Kidney (tissue), 14 donors: ENCODE measurements around the gene TIMP4. TPM values are rescaled to one million over a fixed set of nuclear protein-coding genes. Genes with fewer than 3 reads are reported as not detected.

Source experiments
- DNase-seq, 5 donors: peaks; one replicate each; pipeline ENCODE4 v3.0.0-alpha.2; 2013 to 2020
- FAIRE-seq: peaks from 2 replicates; lab custom pipeline; 2012; peaks lifted over from hg19 to GRCh38; lab: Jason Lieb, UNC
- H3K27ac ChIP-seq, 2 donors: one replicate each; pipeline ENCODE4 v1.7.0; 2013; ENCODE audit warnings: low read depth in 2 of 2, low read length in 2 of 2, inconsistent platforms in 1 of 2
- H3K27me3 ChIP-seq: one replicate; pipeline ENCODE4 v1.7.1; 2013; ENCODE audit warnings: low read length, inconsistent platforms; ENCODE audit not compliant: control insufficient read depth, insufficient read depth
- H3K36me3 ChIP-seq, 3 donors: one replicate each; pipeline versions ENCODE4 v1.7.0 to v1.7.1; 2013; ENCODE audit warnings: low read length in 3 of 3, control low read depth in 1 of 3, inconsistent platforms in 1 of 3; ENCODE audit not compliant: insufficient read depth in 3 of 3, control insufficient read depth in 2 of 3
- H3K4me1 ChIP-seq, 3 donors: one replicate each; pipeline versions ENCODE4 v1.7.0 to v1.7.1; 2013; ENCODE audit warnings: low read length in 3 of 3, inconsistent platforms in 1 of 3, low read depth in 1 of 3; ENCODE audit not compliant: control insufficient read depth in 2 of 3, insufficient read depth in 2 of 3
- H3K4me3 ChIP-seq, 3 donors: one replicate each; pipeline versions ENCODE4 v1.7.0 to v1.8.1; 2013; ENCODE audit warnings: low read length in 3 of 3, control low read depth in 1 of 3, inconsistent platforms in 1 of 3
- H3K9ac ChIP-seq, 3 donors: one replicate each; pipeline versions ENCODE4 v1.7.0 to v1.7.1; 2013; ENCODE audit warnings: low read length in 3 of 3, control low read depth in 1 of 3, inconsistent platforms in 1 of 3
- H3K9me3 ChIP-seq, 3 donors: one replicate each; pipeline versions ENCODE4 v1.7.0 to v1.7.1; 2013; ENCODE audit warnings: low read length in 3 of 3, control low read depth in 1 of 3, inconsistent platforms in 1 of 3; ENCODE audit not compliant: control insufficient read depth in 2 of 3, insufficient read depth in 1 of 3
- intact Hi-C: fragments of 100-400 bp; cut with DNase I; formaldehyde crosslinking; loops from one replicate; pipeline ENCODE4 v1.11.1; 2022
- polyA plus RNA-seq: library from polyadenylated mRNA; stranded (reverse); fragments of 350-450 nt; fragmentation: Illumina TruSeq; extraction: RNeasy Lipid Tissue Mini Kit (QIAGEN cat#74804); gene quantifications from one replicate; pipeline ENCODE4 v1.2.3, GENCODE V29; 2014; ENCODE audit warnings: low read depth, low replicate concordance; ENCODE audit not compliant: insufficient read depth
- total RNA-seq: library from RNA; stranded (reverse); fragmentation: NEBNext Ultra II Directional; extraction: Animal tissue kit (Norgen Biotek cat#: 25700); gene quantifications from one replicate; pipeline ENCODE4 v1.2.1, GENCODE V29; 2021
- TF ChIP-seq, protein P1 (sequence below): IDR thresholded peaks from 3 replicates; pipeline ENCODE4 v1.5.1; 2012; ENCODE audit warnings: mild to moderate bottlenecking, moderate library complexity, borderline replicate concordance; ENCODE audit not compliant: insufficient read depth; ENCODE audit errors: extremely low read depth
- donor health status: control.
- donor health status: control.
- donor health status: control.
- donor health status: control.
- donor health status: control.
- donor health status: DM: yes; HTN: yes; CAD: no.
- donor health status: Normal renal cell carcinoma (clear cell type).

TIMP4 gene
- total and polyA plus RNA-seq, 2 donors from 2014 or later, result 2.4 to 7.6 TPM

DNA sequence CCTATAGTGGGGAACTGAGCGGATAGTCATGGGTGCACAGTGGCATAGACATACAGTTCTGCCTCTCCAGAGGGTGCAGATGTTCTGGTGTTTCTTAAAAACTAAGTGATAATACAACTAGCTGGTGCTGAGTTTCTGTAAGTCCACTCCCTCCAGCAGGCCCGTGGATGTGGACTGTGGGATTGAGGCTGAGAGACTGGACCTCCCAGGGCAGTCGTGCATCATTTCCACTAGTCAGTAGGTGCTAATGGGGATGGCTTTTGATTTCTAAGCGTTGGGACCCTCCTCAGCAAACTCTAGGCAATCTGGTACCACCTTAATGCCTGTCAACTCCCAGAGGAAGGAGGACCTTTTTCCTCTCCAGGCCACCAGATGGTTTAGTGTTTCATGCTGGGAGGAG is 27.3 kb upstream of the TIMP4 start:
- no peaks in the 10 kb centered on the region for H3K27me3 ChIP-seq
- no peak overlapping the region for H3K4me3 ChIP-seq
- H3K36me3 ChIP-seq, result no peaks in the 10 kb centered on the region
- no peak overlapping the region for H3K9ac ChIP-seq
- intact Hi-C loops, result no loop called here
- peaks cover 0 to 8% (median 0%) of the 10 kb centered on the region in 3 donors for H3K4me1 ChIP-seq
- no peak overlapping the region for H3K27ac ChIP-seq
- FAIRE-seq (no peak), DNase-seq (no peak)
- TF ChIP-seq, protein P1, sequence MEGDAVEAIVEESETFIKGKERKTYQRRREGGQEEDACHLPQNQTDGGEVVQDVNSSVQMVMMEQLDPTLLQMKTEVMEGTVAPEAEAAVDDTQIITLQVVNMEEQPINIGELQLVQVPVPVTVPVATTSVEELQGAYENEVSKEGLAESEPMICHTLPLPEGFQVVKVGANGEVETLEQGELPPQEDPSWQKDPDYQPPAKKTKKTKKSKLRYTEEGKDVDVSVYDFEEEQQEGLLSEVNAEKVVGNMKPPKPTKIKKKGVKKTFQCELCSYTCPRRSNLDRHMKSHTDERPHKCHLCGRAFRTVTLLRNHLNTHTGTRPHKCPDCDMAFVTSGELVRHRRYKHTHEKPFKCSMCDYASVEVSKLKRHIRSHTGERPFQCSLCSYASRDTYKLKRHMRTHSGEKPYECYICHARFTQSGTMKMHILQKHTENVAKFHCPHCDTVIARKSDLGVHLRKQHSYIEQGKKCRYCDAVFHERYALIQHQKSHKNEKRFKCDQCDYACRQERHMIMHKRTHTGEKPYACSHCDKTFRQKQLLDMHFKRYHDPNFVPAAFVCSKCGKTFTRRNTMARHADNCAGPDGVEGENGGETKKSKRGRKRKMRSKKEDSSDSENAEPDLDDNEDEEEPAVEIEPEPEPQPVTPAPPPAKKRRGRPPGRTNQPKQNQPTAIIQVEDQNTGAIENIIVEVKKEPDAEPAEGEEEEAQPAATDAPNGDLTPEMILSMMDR, result no peak
- no peaks in the 10 kb centered on the region for H3K9me3 ChIP-seq

DNA sequence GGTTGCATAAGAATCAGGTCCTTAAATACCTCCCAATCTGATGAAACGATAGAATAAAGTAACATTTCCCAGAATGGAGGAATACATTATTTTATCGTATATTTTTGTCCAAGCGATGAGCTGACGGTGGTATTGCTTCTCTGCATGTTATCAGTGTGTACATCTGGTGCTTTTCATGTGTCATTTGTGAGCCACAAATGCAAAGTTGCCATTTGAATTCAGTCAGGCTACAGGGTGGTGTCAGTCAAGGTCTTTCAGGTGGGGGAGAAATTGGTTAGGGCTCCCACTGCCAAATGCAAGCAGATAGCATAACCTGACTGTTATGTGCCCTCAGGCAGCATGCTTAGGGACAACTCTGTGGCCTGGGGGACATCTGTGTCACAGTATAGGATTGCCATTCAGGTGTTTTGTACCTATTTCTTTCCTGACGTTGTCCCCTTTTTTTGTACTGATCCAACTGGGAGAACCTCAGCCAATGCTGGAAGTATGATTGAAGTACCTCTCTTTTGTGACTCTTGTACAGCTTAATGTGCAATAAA is 26.5 kb upstream of the TIMP4 start:
- FAIRE-seq, result no peak
- H3K27me3 ChIP-seq, result no peaks in the 10 kb centered on the region

DNA sequence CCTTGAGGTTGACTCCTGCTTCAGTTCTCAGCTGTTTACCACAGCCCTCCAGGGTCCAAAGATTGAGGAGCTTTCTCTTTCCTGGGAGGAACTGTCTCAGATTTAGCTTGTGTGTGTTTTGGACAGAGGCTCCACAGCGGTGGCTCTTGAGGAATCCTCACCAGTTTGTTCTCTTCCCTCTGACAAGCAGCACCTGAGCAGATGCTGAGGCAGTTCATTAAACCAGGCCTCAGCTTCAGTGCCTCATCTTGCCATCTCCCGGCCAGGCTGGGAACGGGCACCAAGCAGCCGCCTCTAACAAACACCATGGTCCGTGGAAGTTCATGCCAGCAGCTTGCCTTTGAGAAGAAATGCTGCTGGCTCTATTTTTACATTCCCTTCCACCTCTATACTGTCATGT is 25.8 kb upstream of the TIMP4 start:
- peaks cover 0 to 8% (median 0%) of the 10 kb centered on the region in 3 donors for H3K4me1 ChIP-seq

More for the DNA sequence above, 26.5 kb upstream of the TIMP4 start:
- H3K9me3 ChIP-seq, result no peaks in the 10 kb centered on the region
- no peaks in the 10 kb centered on the region for H3K36me3 ChIP-seq
- intact Hi-C loops, result no loop called here
- no peak overlapping the region for H3K9ac ChIP-seq
- DNase-seq, result no peak
- TF ChIP-seq, protein P1, result no peak
- H3K27ac ChIP-seq, result no peak overlapping the region
- H3K4me1 ChIP-seq, result peaks cover 0 to 8% (median 0%) of the 10 kb centered on the region in 3 donors
- H3K4me3 ChIP-seq, result no peak overlapping the region

More for the DNA sequence above, 25.8 kb upstream of the TIMP4 start:
- TF ChIP-seq, protein P1, result no peak
- intact Hi-C loops, result no loop called here
- Histone ChIP-seq H3K4me3 (no peak overlapping the region), H3K27me3 (no peaks in the 10 kb centered on the region), H3K9ac (no peak overlapping the region), H3K27ac (no peak overlapping the region), H3K9me3 (no peaks in the 10 kb centered on the region), H3K36me3 (no peaks in the 10 kb centered on the region)
- DNase-seq (no peak), FAIRE-seq (no peak)
